Measurements from ENCODE around the gene PRR23B. TPM values are rescaled to one million over a fixed set of nuclear protein-coding genes. Genes with fewer than 3 reads are reported as not detected.

The PRR23B gene
- polyA plus RNA-seq, 1 donor from 2014 or later, result not detected

GRCh38 chr3:138971766-138972320 is 48.9 kb downstream of the PRR23B start:
- no peak overlapping the region for H3K27ac ChIP-seq (ENCODE audit: low read length)
- H4K20me1 ChIP-seq (ENCODE audit: insufficient read depth), result no peaks in the 10 kb centered on the region
- H2AFZ ChIP-seq (ENCODE audit: low read depth, low read length), result no peak overlapping the region

More at GRCh38 chr3:138971766-138972320, 48.9 kb downstream of the PRR23B start:
- Histone ChIP-seq H3K4me3 (ENCODE audit: low read length) (no peak overlapping the region), H3K36me3 (ENCODE audit: insufficient read depth, low read length) (no peaks in the 10 kb centered on the region), H3K27me3 (ENCODE audit: insufficient read depth, low read depth, low read length) (no peaks in the 10 kb centered on the region), H3K9me3 (ENCODE audit: low read length) (no peaks in the 10 kb centered on the region), H3K9me2 (ENCODE audit: insufficient read depth, low read length) (no peaks in the 10 kb centered on the region), H3K9ac (ENCODE audit: low read length) (no peak overlapping the region), H3K79me2 (replicated peaks; ENCODE audit: insufficient read depth, low read length) (no peaks in the 10 kb centered on the region), H3K4me2 (ENCODE audit: low read length) (no peak overlapping the region), H3F3A (ENCODE audit: insufficient read depth, low read length, poor library complexity, severe bottlenecking) (no peaks in the 10 kb centered on the region)
- TF ChIP-seq REST (IDR thresholded peaks at IDR 0.05; ENCODE audit: borderline replicate concordance) (no peak), EZH2 (IDR thresholded peaks at IDR 0.05; ENCODE audit: borderline replicate concordance, insufficient read depth, low read length, poor library complexity, severe bottlenecking) (no peak), TAF1 (IDR thresholded peaks at IDR 0.05; ENCODE audit: low read depth) (no peak), EP300 (conservative IDR thresholded peaks at IDR 0.05; ENCODE audit: poor library complexity, severe bottlenecking) (no peak)
- TF ChIP-seq, protein P1, sequence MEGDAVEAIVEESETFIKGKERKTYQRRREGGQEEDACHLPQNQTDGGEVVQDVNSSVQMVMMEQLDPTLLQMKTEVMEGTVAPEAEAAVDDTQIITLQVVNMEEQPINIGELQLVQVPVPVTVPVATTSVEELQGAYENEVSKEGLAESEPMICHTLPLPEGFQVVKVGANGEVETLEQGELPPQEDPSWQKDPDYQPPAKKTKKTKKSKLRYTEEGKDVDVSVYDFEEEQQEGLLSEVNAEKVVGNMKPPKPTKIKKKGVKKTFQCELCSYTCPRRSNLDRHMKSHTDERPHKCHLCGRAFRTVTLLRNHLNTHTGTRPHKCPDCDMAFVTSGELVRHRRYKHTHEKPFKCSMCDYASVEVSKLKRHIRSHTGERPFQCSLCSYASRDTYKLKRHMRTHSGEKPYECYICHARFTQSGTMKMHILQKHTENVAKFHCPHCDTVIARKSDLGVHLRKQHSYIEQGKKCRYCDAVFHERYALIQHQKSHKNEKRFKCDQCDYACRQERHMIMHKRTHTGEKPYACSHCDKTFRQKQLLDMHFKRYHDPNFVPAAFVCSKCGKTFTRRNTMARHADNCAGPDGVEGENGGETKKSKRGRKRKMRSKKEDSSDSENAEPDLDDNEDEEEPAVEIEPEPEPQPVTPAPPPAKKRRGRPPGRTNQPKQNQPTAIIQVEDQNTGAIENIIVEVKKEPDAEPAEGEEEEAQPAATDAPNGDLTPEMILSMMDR (IDR thresholded peaks at IDR 0.05; ENCODE audit: poor library complexity, severe bottlenecking), result no peak

Other genes with a start within 250 kb of the PRR23B start
- gene PIK3CB, start 186.0 kb downstream of the PRR23B start, polyA plus RNA-seq, result 11.4 and 11.5 TPM in 2 replicates
- not detected in 2 replicates for gene FOXL2, start 73.8 kb downstream of the PRR23B start, polyA plus RNA-seq
- not detected in 2 replicates for gene FOXL2NB, start 73.7 kb downstream of the PRR23B start, polyA plus RNA-seq
- gene PRR23A, start 14.7 kb downstream of the PRR23B start, polyA plus RNA-seq, result not detected in 2 replicates
- not detected in 2 replicates for gene PRR23C, start 24.0 kb upstream of the PRR23B start, polyA plus RNA-seq